M059J (cell line): Measurements from ENCODE around the gene MSANTD4. TPM values are rescaled to one million over a fixed set of nuclear protein-coding genes. Genes with fewer than 3 reads are reported as not detected.
"Not testable (repeated sequence)": the region's sequence is repeated elsewhere in the genome, so short reads cannot be mapped to it uniquely, and the experiment has no call there.

Source experiments
- DNase-seq: peaks from one replicate; pipeline ENCODE4 v3.0.0-alpha.2; 2012; ENCODE audit warnings: low read depth
- total RNA-seq: library from RNA; depleted of rRNA; stranded (reverse); fragments of >200 nt; shearing (Covaris generic); gene quantifications from 2 replicates; pipeline ENCODE4 v1.2.3, GENCODE V29; 2014; rRNA removed

MSANTD4 gene
- total RNA-seq, 1 experiment from 2014 or later = 30.3 TPM

DNA sequence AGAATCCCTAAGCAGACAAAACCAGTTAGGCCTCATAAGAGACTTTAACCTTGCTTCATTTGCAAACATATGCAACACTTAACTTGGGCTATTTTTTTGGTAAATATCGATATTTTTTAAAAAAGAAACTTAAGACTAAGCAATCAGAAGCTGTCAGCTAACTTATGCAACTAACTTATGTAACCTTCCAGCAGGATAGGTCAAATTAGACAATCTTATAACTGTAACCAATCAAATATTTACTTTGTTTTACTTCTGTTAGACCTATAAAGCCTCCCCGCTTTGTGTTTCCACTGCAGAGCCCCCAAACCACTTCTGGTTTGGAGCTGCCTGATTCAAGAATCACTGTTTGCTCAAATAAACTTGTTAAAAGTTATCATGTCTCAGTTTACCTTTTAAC, 8.0 kb downstream of the MSANTD4 start:
- no peak for DNase-seq

DNA sequence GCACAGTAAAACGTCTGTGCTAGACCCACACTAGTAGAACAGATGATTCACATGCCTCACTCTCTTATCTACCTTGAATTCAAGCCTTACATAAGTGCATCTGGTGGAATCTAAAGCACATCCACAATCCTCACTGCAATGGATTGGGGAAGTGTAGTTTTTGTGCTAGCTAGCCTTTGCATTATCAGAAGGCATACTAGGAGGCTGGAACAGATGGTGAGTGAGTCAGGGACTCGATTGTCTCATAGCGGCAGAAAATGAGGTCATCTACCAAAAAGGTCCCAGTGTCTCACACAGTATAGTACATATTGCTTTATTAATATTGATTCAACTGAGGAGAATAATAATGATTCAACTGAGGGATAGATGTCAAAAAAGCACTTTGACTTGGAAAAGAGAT, 9.3 kb downstream of the MSANTD4 start:
- peak; percentile 23 for DNase-seq

DNA sequence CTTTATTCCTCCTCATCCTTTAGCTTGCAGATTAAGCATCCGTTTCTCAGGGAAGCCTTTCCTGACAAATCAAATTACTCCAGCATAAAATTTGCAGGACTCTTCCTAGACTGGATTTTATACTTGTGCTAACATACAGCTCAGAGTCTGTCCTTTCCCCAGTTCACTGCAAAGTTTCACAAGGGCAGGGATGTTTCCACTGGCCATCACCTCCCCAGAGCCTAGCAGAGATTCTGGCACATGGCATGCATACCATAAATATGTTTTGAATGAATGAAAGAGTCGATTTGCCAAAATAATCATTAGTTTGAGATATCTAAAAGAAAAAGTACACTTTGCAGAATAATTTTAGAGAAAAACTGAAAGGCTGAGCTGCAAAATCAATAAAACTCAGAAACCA, 10.6 kb downstream of the MSANTD4 start:
- no peak for DNase-seq

DNA sequence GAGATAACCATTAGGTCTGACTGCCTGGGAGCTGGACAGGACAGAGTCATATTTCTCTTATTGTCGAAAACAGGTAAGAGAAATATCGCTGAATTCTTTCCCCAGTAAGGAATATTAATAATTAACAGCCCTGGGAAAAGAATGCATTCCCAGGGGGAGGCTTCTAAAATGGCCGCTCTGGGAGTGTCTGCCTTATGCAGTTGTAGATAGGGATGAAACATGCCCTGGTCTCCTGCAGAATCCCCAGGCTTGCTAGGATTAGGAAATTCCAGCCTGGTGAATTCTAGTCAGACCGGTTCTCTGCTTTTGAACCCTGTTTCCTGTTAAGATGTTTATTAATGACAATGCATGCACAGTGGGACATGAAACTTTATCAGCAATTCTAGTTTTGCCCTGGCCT, 18.9 kb downstream of the MSANTD4 start:
- not testable (repeated sequence) for DNase-seq

DNA sequence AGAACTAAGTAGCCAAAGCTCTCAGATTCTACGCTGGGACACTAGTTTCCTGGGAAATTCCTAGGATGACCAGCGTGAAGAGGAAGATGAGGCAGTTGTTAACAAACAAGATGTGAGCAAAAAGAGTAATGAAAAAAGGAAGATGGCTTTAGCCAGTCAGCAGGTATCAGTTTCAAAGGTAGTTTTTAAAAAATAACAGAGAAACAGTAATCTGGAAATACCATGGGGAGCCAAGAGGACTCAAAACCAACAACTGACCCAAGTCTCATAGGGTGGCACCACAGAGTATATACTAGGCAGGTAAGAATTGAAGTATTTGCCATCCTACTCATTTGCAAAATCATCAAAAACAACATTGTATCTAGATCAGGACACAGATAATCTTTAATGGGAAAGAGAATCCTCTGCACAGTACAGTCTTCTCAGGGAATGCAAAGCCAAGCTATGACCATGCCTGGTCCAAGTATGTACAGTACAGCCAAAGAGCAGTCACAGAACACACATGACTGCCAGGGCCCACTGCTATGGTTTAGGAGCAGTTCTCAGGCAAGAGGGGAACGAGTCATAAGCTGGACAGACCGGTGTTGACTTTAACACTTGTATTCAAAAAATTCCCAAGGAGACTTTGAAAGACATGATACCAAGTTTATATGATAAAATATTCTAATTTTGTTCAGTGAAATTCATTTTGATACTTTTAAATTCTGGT, 20.6 kb downstream of the MSANTD4 start:
- no peak for DNase-seq

DNA sequence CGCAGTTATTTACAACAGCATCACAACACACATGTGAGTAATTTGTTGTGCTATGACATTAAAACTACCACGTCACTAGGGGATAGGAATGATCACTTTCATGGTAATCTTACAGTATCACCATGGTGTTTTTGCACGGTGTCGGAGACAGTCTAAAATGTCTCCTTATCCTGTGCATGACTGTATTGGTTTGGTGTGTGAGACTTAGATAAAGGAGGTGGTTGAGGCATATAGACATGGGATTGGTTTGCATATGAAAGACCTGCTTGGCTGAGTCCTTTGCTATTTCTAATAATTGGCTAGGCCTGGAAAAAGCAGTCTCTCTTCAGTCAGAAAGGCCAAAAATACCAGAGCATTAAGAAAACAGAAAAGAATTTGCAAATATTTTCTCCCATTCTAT, 30.2 kb downstream of the MSANTD4 start:
- DNase-seq = no peak

DNA sequence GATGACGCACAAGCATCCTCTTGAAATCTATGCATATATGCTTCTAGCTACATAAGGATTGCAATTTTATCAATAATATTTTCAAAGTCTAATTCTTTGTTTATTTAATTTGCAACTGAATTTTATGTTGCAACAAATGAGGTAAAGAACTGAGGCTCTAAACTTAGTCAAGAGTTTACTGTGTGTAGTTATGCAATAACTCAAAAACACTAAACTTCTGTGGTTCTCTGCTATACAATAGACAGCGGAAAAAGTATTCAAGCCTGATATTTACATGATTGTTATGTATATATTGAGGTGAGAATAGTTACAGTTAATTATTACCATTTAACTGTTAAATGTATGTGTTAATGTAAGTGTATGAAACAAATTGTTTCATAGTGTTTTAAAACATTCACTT, 32.9 kb downstream of the MSANTD4 start:
- no peak for DNase-seq

DNA sequence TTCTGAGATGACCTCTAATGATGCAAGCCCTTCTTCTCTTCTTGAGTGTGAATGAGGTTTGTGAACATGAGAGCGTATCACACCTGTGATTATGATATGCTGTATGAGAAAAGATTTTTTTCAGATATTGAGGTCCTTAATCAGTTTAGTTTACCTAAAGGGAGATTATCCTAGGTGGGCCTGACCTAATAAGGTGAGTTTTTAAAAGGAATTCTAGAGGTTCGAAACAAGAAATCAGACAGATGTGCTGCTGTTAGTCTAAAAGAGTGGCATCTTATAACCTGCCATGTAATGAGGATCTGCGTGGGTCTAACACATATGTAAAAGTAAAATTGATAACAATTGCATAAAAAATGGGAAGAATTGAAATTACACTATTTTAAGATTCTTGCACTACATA, 33.8 kb downstream of the MSANTD4 start:
- DNase-seq = no peak

DNA sequence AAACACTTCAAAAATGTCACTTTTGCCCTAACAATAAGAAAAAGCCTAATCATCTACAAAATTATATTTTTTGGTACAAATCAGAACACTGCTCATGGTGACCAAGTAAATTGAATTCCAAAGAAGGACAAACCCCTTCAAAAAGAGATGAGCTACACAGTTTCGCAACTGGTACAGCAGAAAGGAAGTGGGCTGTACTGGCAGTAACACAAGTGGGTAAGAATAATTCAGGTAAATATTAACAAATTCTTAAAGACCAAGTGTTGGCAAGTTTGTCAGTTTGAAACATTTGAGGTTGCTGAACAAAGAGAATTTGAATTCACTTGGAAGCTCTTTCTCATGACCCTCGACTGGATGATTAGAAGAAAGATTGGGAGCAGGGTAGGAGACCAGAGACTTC, 35.5 kb downstream of the MSANTD4 start:
- no peak for DNase-seq

DNA sequence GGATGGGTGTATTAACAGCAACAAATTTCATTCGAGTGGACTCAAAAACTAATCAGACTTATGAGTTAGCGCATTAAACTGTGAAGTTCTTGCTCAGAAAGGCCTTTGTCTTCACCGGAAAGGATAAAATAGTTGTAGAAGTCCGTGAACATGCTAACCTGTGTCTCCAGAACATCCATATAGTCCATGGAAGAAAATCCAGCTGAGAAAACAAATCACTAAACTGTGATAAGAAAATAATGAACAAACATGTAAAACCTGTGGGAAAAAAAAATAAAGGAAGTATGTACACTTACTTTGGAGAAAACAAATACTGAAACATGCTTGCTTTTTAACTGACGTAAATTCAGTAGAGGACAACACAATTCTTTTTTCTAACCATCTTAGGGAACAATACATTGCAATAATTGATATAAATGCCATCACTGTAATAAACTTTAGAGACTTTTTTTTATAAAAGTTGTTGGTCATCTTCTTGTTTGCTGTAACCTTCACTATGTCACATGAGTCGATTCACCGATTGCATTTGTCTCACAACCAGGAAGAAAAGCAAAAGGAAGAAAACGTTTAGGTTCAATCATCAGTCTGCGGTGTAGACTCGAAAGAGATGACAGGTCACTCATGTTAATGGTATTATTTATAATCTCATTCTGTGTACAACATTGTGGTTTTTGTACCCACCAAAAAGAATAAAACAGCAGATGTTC, 41.9 kb downstream of the MSANTD4 start:
- no peak for DNase-seq

DNA sequence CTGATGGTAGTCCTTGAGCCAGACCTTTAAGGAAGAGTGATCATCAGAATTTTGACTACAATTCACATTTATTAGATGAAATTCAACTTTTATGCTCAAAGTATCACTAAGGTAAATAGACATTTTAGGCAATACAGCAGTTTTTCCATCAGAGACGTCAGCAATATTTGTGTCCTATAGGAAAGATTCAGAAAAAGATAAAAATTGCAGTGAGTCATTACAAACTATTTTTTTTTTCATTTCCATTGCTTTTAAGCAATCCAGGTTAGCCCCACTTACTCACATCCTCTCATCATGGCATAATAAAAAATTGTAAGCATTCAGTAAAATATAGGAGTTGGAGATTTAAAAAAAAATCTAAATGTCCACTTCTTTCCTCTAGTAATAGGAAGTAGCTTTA, 46.9 kb downstream of the MSANTD4 start:
- no peak for DNase-seq

DNA sequence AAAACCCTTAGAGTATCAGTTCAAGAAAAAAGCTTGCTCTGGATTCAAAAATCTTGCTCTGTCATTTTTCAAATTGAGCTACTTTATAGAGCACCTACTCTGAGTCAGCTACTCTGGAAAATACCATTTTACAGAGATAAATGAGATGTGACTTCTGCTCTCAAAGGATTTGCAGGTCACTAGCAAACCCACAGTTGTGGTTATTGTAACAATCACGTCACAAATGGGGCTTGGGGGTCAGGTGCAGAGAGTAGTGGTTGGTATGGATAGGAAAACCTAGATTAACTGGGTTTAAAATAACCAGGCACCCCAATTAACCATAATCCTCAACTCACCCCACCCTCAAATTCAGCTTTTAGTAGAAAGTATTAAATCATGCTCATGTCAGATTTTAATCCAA, 52.3 kb downstream of the MSANTD4 start:
- no peak for DNase-seq

DNA sequence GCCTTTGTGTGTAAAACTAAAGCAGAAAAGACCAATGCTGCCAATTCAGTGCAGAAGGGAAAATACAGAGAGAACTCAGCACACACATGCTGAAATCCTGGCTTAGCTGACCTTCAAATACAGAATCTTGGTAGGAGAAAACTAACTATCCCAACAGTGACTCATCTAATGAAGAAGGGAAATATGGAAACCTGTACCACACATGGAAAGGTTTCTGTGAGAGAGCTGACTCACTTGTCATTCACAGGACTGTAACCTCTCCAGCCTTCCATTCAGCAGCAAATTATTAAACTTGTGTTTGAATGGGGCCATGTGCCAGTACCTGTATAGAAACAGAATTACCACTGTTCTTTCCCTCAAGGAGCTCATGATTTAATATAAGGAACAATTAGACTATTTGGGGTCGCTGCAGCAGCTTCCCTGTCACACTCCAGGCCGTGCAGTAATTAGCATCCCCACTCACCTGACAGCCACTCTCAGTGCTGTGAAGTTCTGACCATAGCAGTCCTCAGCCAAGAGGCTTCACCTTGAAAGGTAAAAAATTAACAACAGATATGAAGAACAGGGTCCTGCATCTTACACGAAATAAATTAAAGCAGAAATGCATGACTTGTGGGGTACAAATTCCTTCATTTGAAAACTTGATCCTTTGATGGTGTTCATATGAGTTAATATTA, 53.9 kb downstream of the MSANTD4 start:
- peak; percentile 77 for DNase-seq

DNA sequence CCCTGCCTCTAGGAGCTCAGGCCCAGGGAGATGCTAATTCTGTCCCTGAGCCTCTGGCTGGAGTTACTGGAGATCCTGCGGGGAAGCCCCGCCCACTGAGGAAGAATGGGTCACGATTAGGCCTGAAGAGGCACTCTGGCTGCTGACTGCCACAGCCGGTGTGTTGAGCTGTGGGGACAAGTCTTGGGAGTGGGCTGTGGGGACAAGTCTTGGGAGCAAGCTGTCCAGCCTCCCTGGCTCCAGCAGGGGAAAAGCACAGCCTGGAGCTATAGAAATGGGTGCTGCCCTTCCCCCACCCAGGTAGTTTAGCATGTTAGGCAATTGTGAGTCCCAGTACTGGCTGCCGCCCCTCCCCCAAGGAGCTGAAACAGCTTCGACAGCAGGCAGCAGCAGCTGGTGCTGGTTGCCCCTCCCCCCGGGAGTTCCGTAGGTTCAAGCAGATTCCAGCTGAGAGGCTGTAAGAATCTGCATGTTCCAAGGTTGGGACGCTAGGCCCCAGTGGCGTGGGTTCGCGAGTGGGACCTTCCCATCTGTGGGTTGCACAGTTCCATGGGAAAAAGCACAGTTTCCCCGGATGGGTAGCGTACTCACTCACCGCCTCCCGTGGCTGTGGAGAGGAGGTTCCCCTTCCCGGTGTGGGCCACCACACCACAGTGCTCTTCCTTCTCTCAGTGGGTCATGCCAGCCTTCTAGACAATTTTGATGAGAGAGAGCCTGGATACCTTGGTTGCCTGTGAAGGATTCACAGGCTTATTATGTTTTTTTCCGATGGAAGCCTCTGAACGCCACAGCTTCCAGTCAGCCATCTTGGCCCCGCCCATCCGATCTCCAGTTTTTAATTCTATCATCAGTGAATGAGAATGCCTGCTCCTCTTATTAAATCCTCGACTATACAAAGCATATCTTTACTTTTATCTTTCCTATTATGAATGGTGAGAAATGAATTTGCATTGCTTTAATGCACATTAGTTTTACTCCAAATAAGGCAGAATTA, 61.5 kb downstream of the MSANTD4 start:
- no peak for DNase-seq

Other genes starting within 250 kb of the MSANTD4 start
- gene KBTBD3, start 55.1 kb upstream of the MSANTD4 start, total RNA-seq = 2.6 and 3.6 TPM in 2 replicates
- gene AASDHPPT, start 55.4 kb upstream of the MSANTD4 start, total RNA-seq = 50.0 and 58.6 TPM in 2 replicates